Activated CD8-positive, alpha-beta memory T cell treated with anti-CD3 and anti-CD28 coated beads, Interleukin-2, amount 10 ng/mL, durations not matched to agents 7 days and 5 days (primary cell): ENCODE results near the gene TP73. TPM values are rescaled to one million over a fixed set of nuclear protein-coding genes. Genes with fewer than 3 reads are reported as not detected.

Experiments
- ATAC-seq: fragments of 150-1000 bp; cut with Tn5 transposase; one replicate; pipeline ENCODE4 v1.10.0; 2021; ENCODE audit warnings: moderate library complexity
- CTCF ChIA-PET: fragments of 350-600 bp; sonication (Branson Sonifier 250); formaldehyde crosslinking; loops from one replicate; lab custom pipeline; 2021; ENCODE audit warnings: antibody characterized with exemption; lab: Charles Lee
- DNase-seq: peaks from one replicate; pipeline ENCODE4 v3.0.0-alpha.2; 2020
- H3K27ac Mint-ChIP-seq: one replicate; pipeline ENCODE4 v1.8.0; 2021; ENCODE audit warnings: mild to moderate bottlenecking, mixed read lengths
- H3K27me3 Mint-ChIP-seq: one replicate; pipeline ENCODE4 v1.8.0; 2021; ENCODE audit warnings: mixed read lengths
- H3K36me3 Mint-ChIP-seq: one replicate; pipeline ENCODE4 v1.8.0; 2021; ENCODE audit warnings: mild to moderate bottlenecking, mixed read lengths
- H3K4me1 Mint-ChIP-seq: one replicate; pipeline ENCODE4 v1.8.0; 2021; ENCODE audit warnings: mixed read lengths
- H3K4me3 Mint-ChIP-seq: one replicate; pipeline ENCODE4 v1.8.0; 2021; ENCODE audit warnings: mild to moderate bottlenecking, moderate library complexity, mixed read lengths
- H3K9me3 Mint-ChIP-seq: one replicate; pipeline ENCODE4 v1.8.0; 2022; ENCODE audit warnings: low read depth, mixed read lengths
- total RNA-seq, 2 experiments: library from RNA; stranded (reverse); gene quantifications; one replicate each; pipeline ENCODE4 v1.2.3, GENCODE V29; 2021

Gene TP73
- total RNA-seq, 2 experiments from 2014 or later = 2.1 to 15.2 TPM

DNA sequence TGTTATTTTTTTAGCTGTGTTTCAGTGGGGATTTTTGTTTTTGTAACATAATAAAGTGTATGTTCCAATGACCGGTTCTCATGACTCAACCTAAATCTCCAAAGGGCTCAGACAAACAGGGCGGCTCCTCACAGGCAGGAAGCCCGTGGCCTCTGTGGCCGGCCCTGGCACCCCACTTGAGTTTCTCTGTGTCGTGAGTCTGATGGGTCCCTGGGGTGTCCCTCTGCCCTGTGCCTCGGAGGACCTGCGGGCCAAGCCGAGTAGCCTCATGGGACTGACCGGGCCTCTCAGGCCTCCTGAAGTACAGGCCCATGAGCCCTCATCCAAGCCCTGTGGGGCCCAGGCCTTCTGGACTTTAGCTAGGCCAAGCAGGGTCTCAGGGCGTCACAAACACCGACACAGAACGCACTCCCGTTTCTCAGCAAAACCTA lies 83.8 kb downstream of the TP73 start:
- ATAC-seq = no peak
- Mint-ChIP-seq H3K4me1 (no peaks in the 10 kb centered on the region), H3K36me3 (no peaks in the 10 kb centered on the region), H3K27me3 (no peaks in the 10 kb centered on the region), H3K9me3 (no peaks in the 10 kb centered on the region), H3K27ac (no peak overlapping the region), H3K4me3 (no peak overlapping the region)
- no peak for DNase-seq
- CTCF ChIA-PET = interaction anchor here (0.8 kb wide), 1 partner anchor 11 kb away, joined by 3 read pairs; no protein-coding TSS in a partner anchor

DNA sequence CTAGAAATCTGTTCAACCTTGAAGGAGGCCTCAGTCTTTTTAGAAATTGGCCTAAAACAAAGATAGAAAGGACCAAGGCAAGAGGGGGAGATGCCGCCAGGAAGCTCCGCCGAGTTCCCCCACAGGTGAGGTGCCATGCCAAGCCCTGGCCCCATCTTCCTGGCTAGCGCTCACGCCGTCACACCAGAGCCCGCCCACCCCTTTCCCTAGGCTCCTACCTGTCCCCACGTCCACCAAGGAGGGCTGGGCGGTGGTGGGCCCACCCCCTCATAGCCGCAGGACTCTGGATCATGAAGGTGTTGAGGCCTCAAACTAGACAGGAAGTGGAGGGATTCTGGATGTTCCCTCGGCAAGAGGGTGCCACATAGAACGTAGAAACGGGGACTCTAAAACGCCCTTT lies 84.4 kb downstream of the TP73 start:
- CTCF ChIA-PET = interaction anchor here (0.8 kb wide), 1 partner anchor 12 kb away, joined by 3 read pairs; no protein-coding TSS in a partner anchor
- Mint-ChIP-seq H3K9me3 (no peaks in the 10 kb centered on the region), H3K36me3 (no peaks in the 10 kb centered on the region), H3K4me3 (no peak overlapping the region), H3K27ac (no peak overlapping the region), H3K4me1 (no peaks in the 10 kb centered on the region), H3K27me3 (no peaks in the 10 kb centered on the region)
- DNase-seq (no peak), ATAC-seq (no peak)

DNA sequence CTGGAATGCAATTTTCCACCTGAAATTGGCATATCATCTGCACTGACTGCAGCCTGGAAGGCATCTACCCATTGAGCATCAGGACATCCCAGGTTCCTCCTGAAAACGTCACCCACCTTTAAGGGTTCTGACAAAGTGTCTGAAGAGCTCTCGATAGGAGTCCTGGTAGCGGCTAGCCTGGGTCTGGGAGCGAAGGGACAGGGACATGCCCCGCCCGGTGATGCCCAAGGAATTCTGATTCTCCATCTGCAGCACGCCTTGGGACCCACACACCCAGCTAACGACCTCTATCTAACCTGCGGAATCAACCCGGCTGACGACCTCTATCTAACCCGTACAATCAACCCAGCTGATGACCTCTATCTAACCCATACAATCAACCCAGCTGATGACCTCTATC lies 86.6 kb downstream of the TP73 start:
- no peak overlapping the region for H3K4me3 Mint-ChIP-seq
- ATAC-seq (no peak), DNase-seq (no peak)
- CTCF ChIA-PET = interaction anchor here (1.2 kb wide), 1 partner anchor 15 kb away, joined by 3 read pairs; no protein-coding TSS in a partner anchor
- no peaks in the 10 kb centered on the region for H3K27me3 Mint-ChIP-seq
- H3K9me3 Mint-ChIP-seq = no peaks in the 10 kb centered on the region
- no peaks in the 10 kb centered on the region for H3K36me3 Mint-ChIP-seq
- H3K27ac Mint-ChIP-seq = no peak overlapping the region
- peaks cover 3% of the 10 kb centered on the region for H3K4me1 Mint-ChIP-seq

DNA sequence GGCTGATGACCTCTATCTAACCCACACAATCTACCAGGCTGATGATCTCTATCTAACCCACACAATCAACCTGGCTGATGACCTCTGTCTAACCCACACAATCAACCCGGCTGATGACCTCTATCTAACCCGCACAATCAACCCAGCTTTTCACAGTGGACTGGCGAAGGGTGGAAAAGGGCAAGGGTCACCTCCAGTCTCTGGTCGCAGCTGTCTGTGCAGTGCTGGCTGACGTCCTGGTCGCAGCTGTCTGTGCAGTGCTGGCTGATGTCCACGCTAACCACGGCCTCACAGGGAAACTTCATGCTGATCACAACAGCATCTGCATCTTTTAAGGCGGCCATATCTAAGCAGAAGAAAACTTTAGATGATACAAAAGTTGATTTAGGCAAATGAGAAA lies 87.7 kb downstream of the TP73 start:
- H3K4me1 Mint-ChIP-seq = peaks cover 7% of the 10 kb centered on the region
- CTCF ChIA-PET = interaction anchor here (1.2 kb wide), 1 partner anchor 16 kb away, joined by 3 read pairs; no protein-coding TSS in a partner anchor
- no peaks in the 10 kb centered on the region for H3K27me3 Mint-ChIP-seq
- H3K4me3 Mint-ChIP-seq = no peak overlapping the region
- H3K36me3 Mint-ChIP-seq = no peaks in the 10 kb centered on the region
- DNase-seq = no peak
- ATAC-seq = no peak
- H3K27ac Mint-ChIP-seq = no peak overlapping the region
- no peaks in the 10 kb centered on the region for H3K9me3 Mint-ChIP-seq

DNA sequence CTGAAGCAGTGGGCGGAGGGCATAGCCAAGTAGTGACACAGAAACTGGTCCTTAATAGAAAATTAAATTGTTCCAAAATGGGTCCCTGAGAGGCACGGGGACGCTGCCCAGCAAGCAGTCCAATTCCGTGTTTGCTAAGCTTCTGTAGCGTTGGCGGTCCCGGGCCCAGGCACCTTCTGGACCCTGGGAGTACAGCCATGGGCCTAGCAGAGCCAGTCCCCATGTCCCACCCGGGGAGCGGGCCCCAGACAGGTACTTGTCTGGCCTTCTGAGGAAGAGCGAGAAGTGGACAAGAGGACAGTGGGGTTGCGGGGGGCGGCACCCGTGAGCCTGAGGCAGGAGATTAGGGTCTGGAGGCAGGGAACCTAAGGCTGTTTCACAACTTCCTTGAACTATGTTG lies 88.4 kb downstream of the TP73 start:
- CTCF ChIA-PET = no interaction called here
- Mint-ChIP-seq H3K27ac (no peak overlapping the region), H3K9me3 (no peaks in the 10 kb centered on the region), H3K36me3 (no peaks in the 10 kb centered on the region), H3K4me1 (peaks cover 14% of the 10 kb centered on the region), H3K27me3 (no peaks in the 10 kb centered on the region), H3K4me3 (no peak overlapping the region)
- ATAC-seq = no peak
- DNase-seq = no peak

DNA sequence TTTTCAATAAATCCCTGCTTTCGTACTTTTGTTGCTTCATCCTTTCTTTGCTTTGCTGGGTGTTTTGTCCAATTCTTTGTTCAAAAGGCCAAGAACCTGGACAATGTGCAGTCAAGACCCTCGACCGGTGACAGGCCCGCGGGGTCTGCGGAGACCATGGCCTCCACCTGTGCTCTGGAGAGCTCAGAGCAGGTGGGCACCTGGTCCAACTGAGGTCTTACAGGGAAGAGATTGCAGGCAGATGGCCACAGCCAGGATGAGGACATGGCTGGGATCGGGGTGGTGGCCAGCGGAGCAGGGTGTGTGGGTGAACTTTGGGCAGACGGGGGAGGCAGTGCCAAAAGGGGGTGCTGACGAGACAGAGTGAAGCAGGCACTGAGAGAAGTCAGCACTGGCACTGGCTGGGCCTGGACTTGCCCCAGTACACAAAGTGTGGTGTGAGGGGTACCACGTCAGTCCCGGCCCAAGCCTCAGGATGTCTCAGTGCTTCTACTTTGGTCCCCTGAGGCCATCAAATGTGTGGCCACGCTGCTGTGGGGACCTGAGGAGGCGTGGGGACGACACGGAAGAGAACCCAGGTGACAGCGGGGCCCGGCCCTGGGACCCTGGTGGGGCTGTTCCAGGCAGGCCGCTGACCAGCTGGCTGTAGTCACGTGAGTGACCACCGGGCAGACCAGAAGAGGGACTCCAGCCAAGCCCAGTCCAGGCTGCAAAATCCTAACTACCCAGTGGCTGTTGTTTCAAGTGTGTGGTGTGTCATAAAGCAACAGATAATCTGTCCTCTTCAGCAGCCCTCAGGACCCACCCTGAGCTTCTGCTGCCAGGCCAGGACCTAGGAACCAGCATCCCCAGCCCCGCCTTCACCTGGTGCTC lies 89.5 kb downstream of the TP73 start:
- no peak for DNase-seq
- no peak overlapping the region for H3K27ac Mint-ChIP-seq
- H3K9me3 Mint-ChIP-seq = no peaks in the 10 kb centered on the region
- H3K4me3 Mint-ChIP-seq = no peak overlapping the region
- H3K27me3 Mint-ChIP-seq = no peaks in the 10 kb centered on the region
- no peak for ATAC-seq
- CTCF ChIA-PET = no interaction called here
- no peaks in the 10 kb centered on the region for H3K36me3 Mint-ChIP-seq
- H3K4me1 Mint-ChIP-seq = peaks cover 22% of the 10 kb centered on the region

DNA sequence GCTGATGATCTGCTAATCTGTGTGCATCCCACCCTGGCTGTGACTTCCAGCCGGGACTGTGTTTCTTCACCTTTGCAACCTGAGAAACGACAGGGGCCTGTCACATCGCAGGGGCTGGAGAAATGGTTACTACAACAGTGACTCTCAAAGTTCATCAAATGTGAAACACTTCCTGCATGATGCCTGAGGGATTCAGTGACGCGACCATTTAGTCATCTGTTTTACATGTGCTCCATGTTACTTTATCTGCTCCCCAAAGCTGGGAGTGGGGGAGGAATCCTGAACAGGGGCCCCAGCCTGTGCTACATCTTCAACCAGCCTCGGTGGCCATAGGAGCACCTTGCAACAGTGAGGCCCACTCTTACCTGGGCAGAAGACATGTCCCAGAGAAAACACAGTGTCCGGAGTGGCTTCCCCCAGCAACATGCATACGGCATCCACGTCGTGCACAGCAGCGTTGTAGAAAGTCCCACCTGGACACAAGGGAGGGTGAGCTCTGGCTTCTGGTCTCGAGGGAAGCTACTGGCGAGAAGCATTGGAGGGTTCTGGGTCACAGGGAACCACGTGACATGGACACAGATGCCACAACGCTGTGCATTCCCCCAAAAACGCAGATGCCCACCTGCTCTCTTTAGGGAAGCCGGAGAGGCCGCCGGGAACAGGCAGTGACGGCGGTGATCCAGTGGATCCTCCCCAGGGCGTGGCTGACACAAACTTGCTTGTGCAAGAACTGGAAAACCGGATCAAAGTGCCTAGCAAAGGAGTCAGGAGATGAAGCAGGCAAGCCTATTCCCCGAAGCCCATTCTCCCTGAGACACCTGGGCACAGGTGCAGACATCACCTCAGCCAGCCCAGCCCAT lies 90.4 kb downstream of the TP73 start:
- CTCF ChIA-PET = no interaction called here
- no peaks in the 10 kb centered on the region for H3K36me3 Mint-ChIP-seq

DNA sequence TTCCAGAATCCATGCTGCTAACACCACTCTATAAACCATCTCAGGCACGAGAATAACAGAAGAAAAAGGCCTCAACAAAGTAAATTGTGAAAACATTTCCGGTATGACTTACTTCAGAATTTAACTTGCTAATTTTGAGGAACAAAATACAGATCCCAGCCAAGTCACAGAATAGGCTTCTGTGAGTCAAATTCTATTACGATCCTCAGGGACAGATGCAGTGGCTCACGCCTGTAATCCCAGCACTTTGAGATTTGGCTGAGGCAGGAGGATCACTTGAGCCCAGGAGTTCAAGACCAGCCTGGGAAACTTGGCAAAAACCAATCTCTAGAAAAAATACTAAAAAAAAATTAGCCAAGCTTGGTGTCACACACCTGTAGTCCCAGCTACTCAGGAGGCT lies 91.1 kb downstream of the TP73 start:
- Mint-ChIP-seq H3K4me1 (peaks cover 31% of the 10 kb centered on the region), H3K9me3 (no peaks in the 10 kb centered on the region), H3K27me3 (no peaks in the 10 kb centered on the region), H3K27ac (no peak overlapping the region), H3K4me3 (no peak overlapping the region), H3K36me3 (no peaks in the 10 kb centered on the region)
- CTCF ChIA-PET = no interaction called here
- no peak for DNase-seq
- no peak for ATAC-seq

More for the DNA sequence above, 90.4 kb downstream of the TP73 start:
- Mint-ChIP-seq H3K4me3 (no peak overlapping the region), H3K27me3 (no peaks in the 10 kb centered on the region), H3K4me1 (peaks cover 24% of the 10 kb centered on the region), H3K27ac (no peak overlapping the region), H3K9me3 (no peaks in the 10 kb centered on the region)
- no peak for ATAC-seq
- DNase-seq = no peak

DNA sequence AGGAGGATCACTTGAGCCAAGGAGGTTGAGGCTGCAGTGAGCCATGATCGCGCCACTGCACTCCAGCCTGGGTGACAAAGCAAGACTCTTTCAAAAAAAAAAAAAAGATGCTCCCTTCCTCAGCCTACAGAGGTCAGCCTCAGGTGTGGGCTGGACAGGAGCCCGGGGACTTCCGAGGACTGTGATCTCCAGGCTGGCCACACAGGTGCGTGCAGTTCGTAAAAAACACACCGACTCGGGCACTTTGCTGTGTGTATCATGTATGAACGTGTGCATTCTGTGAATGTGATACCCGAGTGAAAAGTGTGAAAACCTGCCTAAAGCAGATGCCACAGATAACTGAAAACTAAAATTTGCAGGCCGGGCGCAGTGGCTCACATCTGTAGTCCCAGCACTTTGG lies 91.5 kb downstream of the TP73 start:
- Mint-ChIP-seq H3K27ac (no peak overlapping the region), H3K27me3 (no peaks in the 10 kb centered on the region), H3K9me3 (no peaks in the 10 kb centered on the region), H3K36me3 (no peaks in the 10 kb centered on the region), H3K4me1 (peaks cover 32% of the 10 kb centered on the region), H3K4me3 (no peak overlapping the region)
- CTCF ChIA-PET = no interaction called here
- ATAC-seq = no peak
- DNase-seq = no peak

DNA sequence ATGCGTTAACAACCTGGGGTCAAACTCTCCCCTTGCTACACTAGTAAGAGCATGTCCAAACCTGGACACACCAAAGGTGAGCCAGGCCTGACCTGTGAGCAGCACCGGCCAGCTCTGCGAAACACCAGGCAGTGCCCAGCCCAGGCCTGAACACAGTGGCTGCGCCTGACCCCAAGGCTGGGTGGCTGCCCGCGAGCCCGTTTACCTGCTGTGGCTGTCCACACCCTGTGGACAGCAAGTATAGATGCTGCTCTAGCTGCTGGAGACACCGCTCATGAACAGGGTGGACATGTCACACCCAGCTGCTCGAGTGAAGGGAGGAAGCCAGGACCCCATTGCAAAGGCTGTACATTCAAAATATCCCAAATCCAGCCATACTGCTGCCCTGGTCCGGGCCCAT lies 92.3 kb downstream of the TP73 start:
- ATAC-seq (no peak), DNase-seq (no peak)
- Mint-ChIP-seq H3K27ac (no peak overlapping the region), H3K4me3 (no peak overlapping the region), H3K9me3 (no peaks in the 10 kb centered on the region), H3K4me1 (peaks cover 32% of the 10 kb centered on the region), H3K27me3 (no peaks in the 10 kb centered on the region), H3K36me3 (no peaks in the 10 kb centered on the region)
- CTCF ChIA-PET = interaction anchor here (1.5 kb wide), 1 partner anchor 22 kb away, joined by 3 read pairs; no protein-coding TSS in a partner anchor

DNA sequence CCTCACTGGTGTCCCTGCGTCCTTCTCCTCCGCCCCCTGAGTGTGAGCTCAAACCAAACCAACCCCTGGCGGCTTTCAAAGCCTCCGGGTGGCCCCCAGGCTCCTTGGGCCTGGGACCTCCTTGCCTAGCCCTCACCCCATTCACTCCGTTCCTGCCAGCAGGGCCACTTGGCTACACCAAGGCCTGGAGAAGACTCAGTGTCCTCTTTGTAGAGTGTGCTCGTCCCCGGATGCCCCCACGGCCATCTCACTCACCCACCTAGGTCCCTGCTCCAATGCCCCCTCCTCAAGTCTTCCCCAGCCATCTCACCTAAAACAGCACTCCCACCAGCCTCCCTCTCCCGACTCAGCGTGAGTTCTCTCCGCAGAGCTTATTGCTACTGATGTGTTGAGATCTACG lies 92.8 kb downstream of the TP73 start:
- H3K36me3 Mint-ChIP-seq = no peaks in the 10 kb centered on the region
- H3K9me3 Mint-ChIP-seq = no peaks in the 10 kb centered on the region
- peaks cover 32% of the 10 kb centered on the region for H3K4me1 Mint-ChIP-seq
- DNase-seq (no peak), ATAC-seq (no peak)
- CTCF ChIA-PET = interaction anchor here (1.5 kb wide), 1 partner anchor 22 kb away, joined by 3 read pairs; no protein-coding TSS in a partner anchor
- H3K27me3 Mint-ChIP-seq = no peaks in the 10 kb centered on the region
- H3K4me3 Mint-ChIP-seq = no peak overlapping the region
- H3K27ac Mint-ChIP-seq = no peak overlapping the region

DNA sequence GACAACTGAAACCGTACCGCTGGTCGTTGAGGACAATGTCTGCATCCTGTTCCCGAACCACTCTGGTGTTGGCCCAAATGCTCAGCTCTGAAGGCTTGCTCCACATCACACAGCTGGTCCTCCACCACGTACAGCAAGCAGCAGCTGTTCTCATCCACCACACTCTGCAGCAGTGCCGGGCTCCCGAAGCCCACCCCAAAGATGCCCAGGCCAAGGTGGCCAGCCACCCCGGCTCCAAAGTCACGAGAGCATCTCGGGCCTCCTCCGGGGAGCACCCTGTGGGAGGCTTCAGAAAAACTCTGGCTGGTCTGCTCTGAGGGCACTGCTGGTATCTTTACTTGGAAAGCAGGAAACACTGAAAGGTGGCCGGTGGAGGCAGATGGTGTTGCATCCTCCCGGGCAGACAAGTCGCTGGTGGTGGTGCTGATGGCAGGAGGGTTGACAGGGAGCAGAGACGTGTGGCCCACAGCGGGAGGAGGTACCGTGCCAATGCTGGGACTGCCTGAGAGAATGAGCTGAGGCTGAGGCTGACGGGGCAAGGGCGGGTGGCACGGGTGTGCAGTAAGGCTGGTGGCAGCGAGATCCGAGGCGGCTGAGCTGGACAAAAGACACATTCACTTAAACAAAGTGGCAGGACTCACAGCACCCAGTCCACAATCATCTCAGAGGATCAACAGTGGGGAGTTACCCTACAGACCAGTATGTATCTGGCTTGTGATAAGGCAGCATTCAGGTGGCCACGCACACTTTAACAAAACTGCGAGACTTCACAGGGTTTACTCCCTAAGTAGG lies 93.5 kb downstream of the TP73 start:
- DNase-seq = no peak

DNA sequence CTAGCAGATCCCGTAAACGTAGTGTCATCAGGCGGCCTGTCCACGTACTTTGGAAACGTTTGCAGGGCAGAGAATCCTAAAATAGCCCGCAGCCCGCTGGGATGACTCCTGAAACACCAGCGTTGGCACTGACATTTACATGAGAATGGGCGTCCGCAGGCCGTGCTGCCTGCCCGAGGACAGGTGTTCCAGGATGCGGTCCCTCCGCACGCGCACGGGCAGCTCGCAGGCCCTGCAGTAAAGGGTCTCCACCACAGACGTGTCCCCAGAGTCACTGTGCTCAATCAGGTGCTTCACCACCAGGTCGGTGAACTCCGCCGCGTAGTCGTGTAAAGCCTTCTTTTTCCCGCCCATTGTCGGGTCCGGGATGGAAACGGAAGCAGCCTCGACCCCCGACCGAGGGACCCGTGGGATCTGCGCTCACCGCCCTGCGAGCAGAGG lies 94.1 kb downstream of the TP73 start:
- DNase-seq (no peak), ATAC-seq (no peak)
- Mint-ChIP-seq H3K9me3 (no peaks in the 10 kb centered on the region), H3K27ac (peak overlapping the region; percentile 2), H3K4me1 (peaks cover 32% of the 10 kb centered on the region), H3K4me3 (peak overlapping the region; percentile 69), H3K27me3 (no peaks in the 10 kb centered on the region), H3K36me3 (no peaks in the 10 kb centered on the region)
- CTCF ChIA-PET = no interaction called here

More for the DNA sequence above, 93.5 kb downstream of the TP73 start:
- peaks cover 32% of the 10 kb centered on the region for H3K4me1 Mint-ChIP-seq
- H3K27me3 Mint-ChIP-seq = no peaks in the 10 kb centered on the region
- no peak for ATAC-seq
- H3K4me3 Mint-ChIP-seq = peak overlapping the region; percentile 69
- no peaks in the 10 kb centered on the region for H3K36me3 Mint-ChIP-seq
- H3K27ac Mint-ChIP-seq = no peak overlapping the region
- CTCF ChIA-PET = interaction anchor here (1.5 kb wide), 1 partner anchor 21 kb away, joined by 3 read pairs; no protein-coding TSS in a partner anchor
- H3K9me3 Mint-ChIP-seq = no peaks in the 10 kb centered on the region
